Omental fat pad (tissue), 4 donors: ENCODE measurements around the gene RALGAPA1. TPM values are rescaled to one million over a fixed set of nuclear protein-coding genes. Genes with fewer than 3 reads are reported as not detected.
"Not testable (repeated sequence)": the region's sequence is repeated elsewhere in the genome, so short reads cannot be mapped to it uniquely, and the experiment has no call there.

Source experiments
- ATAC-seq: fragments of 150-250 bp; one replicate; pipeline ENCODE4 v1.9.1; 2016; ENCODE audit warnings: mild to moderate bottlenecking, moderate library complexity; ENCODE audit not compliant: low FRiP score
- DNase-seq: peaks from one replicate; pipeline ENCODE4 v3.0.0-alpha.2; 2019; ENCODE audit warnings: low spot score
- total RNA-seq, 4 donors: library from RNA; depleted of rRNA; stranded (reverse); fragments of >200 nt; gene quantifications; one replicate each; pipeline ENCODE4 v1.1.0, GENCODE V29; 2016
- TF ChIP-seq, protein P1 (sequence below), 3 donors: fragments of 450-650 bp; IDR thresholded peaks; one replicate each; pipeline ENCODE4 v1.5.1; 2016 to 2017; ENCODE audit warnings: antibody characterized with exemption in 3 of 3, mild to moderate bottlenecking in 3 of 3, moderate library complexity in 2 of 3

Gene RALGAPA1
- total RNA-seq, 4 donors from 2014 or later, result 43.5 to 79.0 (median 54.9) TPM

DNA sequence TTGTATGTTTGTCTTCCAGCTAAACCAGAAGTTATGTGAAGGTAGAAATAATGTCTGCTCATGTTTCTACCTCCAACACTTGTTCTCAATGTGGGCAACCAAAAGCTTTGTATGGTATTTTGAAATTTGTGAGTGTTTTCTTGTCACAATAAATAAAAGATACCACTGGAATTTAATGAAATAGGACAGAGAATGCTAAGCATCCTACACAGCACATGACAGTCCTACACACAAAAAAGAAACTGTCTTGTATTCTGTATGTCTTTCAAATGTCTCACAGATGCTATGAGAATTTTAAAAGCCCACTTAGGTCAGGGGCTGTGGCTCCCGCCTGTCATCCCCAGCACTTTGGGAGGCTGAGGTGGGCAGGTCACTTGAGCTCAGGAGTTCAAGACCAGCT lies 68.9 kb downstream of the RALGAPA1 start:
- TF ChIP-seq, protein P1, sequence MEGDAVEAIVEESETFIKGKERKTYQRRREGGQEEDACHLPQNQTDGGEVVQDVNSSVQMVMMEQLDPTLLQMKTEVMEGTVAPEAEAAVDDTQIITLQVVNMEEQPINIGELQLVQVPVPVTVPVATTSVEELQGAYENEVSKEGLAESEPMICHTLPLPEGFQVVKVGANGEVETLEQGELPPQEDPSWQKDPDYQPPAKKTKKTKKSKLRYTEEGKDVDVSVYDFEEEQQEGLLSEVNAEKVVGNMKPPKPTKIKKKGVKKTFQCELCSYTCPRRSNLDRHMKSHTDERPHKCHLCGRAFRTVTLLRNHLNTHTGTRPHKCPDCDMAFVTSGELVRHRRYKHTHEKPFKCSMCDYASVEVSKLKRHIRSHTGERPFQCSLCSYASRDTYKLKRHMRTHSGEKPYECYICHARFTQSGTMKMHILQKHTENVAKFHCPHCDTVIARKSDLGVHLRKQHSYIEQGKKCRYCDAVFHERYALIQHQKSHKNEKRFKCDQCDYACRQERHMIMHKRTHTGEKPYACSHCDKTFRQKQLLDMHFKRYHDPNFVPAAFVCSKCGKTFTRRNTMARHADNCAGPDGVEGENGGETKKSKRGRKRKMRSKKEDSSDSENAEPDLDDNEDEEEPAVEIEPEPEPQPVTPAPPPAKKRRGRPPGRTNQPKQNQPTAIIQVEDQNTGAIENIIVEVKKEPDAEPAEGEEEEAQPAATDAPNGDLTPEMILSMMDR (IDR thresholded peaks at IDR 0.05), result no peak
- ATAC-seq, result no peak
- DNase-seq, result no peak

DNA sequence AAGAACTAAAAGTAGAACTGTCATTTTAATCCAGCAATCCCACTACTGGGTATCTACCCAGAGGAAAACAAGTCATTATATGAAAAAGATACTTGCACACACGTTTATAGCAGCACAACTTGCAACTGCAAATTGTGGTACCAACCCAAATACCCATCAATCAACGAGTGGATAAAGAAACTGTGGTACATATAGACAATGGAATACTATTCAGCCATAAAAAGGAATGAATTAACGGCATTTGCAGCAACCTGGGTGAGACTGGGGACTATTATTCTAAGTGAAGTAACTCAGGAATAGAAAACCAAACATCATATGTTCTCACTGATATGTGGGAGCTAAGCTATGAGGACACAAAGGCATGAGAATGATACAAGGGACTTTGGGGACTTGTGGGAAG lies 73.9 kb downstream of the RALGAPA1 start:
- not testable (repeated sequence) for DNase-seq, ATAC-seq

- not testable (repeated sequence) for ATAC-seq, DNase-seq
These were observed 75.6 kb downstream of the RALGAPA1 start for GRCh38 chr14:35733510-35733909.

- ATAC-seq, result no peak
- DNase-seq, result no peak
- TF ChIP-seq, protein P1 (IDR thresholded peaks at IDR 0.05), result no peak
These were observed 78.2 kb downstream of the RALGAPA1 start for GRCh38 chr14:35730871-35731270.

GRCh38 chr14:35727764-35728163 lies 81.3 kb downstream of the RALGAPA1 start:
- no peak for DNase-seq
- TF ChIP-seq, protein P1 (IDR thresholded peaks at IDR 0.05), result no peak
- ATAC-seq, result no peak

DNA sequence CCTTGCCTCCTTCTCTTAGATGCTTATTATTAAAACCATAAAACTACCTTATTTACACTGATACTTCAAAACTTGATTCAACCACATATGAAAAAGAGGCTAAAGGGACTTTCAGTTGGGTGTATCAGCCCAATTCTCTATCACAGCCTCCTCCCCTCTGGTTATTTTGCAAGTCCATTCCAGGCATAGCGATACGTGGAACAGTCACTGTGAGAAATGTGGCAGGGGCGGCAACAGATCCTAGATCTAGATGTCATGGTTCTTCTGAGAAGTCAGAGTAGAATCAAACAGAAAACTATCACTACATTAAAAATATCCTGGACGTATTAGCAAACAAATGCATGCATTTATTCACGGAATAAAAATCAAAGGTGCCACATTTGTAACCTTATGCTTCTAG lies 83.2 kb downstream of the RALGAPA1 start:
- DNase-seq, result no peak
- TF ChIP-seq, protein P1 (IDR thresholded peaks at IDR 0.05), result no peak
- ATAC-seq, result no peak

DNA sequence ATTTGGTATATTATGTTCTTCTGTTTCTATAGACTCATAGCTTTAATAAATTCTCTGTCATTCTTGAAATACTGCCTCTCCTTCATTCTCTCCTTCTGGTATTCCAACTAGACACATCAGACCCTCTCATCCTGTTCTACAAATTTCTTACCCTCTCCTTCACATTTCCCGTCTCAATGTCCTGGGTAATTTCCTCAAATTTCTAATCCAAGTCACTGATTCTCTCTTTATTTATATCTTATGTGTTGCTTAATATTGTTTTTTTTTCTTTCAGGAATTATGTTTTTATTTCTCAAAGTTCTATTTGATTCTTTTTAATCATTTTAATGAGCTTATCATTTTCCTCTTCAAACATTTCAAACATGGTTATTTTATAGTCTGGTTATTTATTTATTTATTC lies 94.0 kb downstream of the RALGAPA1 start:
- TF ChIP-seq, protein P1 (IDR thresholded peaks at IDR 0.05), result no peak
- ATAC-seq (no peak), DNase-seq (no peak)

GRCh38 chr14:35712466-35712865 lies 96.6 kb downstream of the RALGAPA1 start:
- no peak for DNase-seq
- TF ChIP-seq, protein P1 (IDR thresholded peaks at IDR 0.05), result no peak
- ATAC-seq, result no peak
